Right ventricle myocardium inferior (tissue), 1 donor: ENCODE measurements around the gene THAP10. TPM values are rescaled to one million over a fixed set of nuclear protein-coding genes. Genes with fewer than 3 reads are reported as not detected.
A peak's percentile ranks its signal among the peaks of the same experiment; 100 is the strongest.
"Not testable (repeated sequence)": the region's sequence is repeated elsewhere in the genome, so short reads cannot be mapped to it uniquely, and the experiment has no call there.

Source experiments
- ATAC-seq: fragments of 200-7000 bp; cut with Tn5 transposase; one replicate; pipeline ENCODE4 v1.9.1; 2020; ENCODE audit warnings: mild to moderate bottlenecking, moderate library complexity
- DNase-seq: peaks from one replicate; pipeline ENCODE4 v3.0.0; 2021; ENCODE audit errors: missing footprints
- intact Hi-C: fragments of 100-400 bp; cut with DNase I; formaldehyde crosslinking; loops from one replicate; pipeline ENCODE4 v1.11.0; 2022
- long read RNA-seq: library from polyadenylated mRNA; unstranded; transcript quantifications from one replicate; pipeline ENCODE4 v2.0.0, GENCODE V29; 2021
- total RNA-seq: library from RNA; stranded (reverse); fragmentation: NEBNext Ultra II Directional; extraction: Animal tissue kit (Norgen Biotek cat#: 25700); gene quantifications from one replicate; pipeline ENCODE4 v1.2.1, GENCODE V29; 2021
- donor health status: DM: no; HTN: yes; CAD: no; lungs with severe emphysema.

THAP10 gene
- 3.7 TPM for total RNA-seq
- long read RNA-seq, partial matches to known transcripts, result 0 of 3 reads
- long read RNA-seq, other reads (novel, unspliced or antisense), result 0 of 3 reads

- peak; percentile 97 for ATAC-seq
- DNase-seq, result peak; percentile 93
- intact Hi-C loops, result loop anchor here (1.0 to 5.0 kb wide), 3 partner anchors 211 to 910 kb away; no protein-coding TSS in a partner anchor
These were observed at the start of gene THAP10, which contains the start of gene LRRC49 for GRCh38 chr15:70892002-70892911. THAP10 (minus strand) TSS chr15:70892433; CDS start chr15:70892272, 161 bp downstream. LRRC49 (plus strand) TSS chr15:70892826; CDS start chr15:70892895, 69 bp downstream.

DNA sequence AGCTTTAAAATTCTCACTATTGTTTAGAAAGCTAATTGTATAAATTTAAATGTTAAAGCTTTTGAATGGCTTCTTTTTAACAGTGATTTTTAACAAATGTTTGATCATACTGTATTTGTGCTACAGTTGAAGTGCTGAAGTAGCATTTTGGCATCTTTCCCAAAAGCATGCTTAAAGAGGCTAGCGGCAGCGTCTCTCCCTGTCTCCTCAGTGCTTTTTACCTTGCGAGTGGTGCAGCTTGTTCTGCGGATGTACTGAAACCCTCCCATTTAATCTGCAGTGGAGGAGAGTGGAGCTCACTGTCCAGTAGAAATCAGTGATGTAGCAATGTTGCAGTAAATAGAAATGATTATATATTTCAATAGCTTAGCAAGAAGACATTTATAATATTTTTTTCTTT, 44.1 kb upstream of the THAP10 start:
- intact Hi-C loops, result loop anchor here (5.0 kb wide), 1 partner anchor 71 kb away; no protein-coding TSS in a partner anchor
- ATAC-seq (peak; percentile 60), DNase-seq (no peak)

- ATAC-seq, result no peak
These were observed 43.4 kb upstream of the THAP10 start for GRCh38 chr15:70935631-70936030.

DNA sequence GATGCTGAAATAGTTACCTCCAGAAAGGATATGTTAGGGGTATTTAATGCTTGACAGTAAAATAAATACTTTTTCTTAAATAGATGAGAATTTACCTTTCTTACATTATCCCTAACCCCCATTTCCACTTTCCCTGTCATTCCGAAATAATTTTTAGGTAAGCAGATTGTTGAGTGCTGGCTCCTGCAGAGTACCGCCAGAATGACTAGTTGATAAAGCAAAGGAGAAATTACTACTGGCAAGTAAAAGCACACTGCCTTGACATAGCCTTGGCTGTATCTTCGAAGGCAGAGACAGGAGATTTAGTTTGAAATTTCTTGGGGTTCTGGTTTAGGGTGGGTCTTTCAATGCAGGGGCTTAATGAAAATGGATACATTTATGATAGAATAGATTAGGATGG, 41.2 kb upstream of the THAP10 start:
- DNase-seq, result no peak
- no peak for ATAC-seq
- intact Hi-C loops, result no loop called here

More at GRCh38 chr15:70935631-70936030, 43.4 kb upstream of the THAP10 start:
- no peak for DNase-seq
- intact Hi-C loops, result loop anchor here (5.0 kb wide), 1 partner anchor 72 kb away; no protein-coding TSS in a partner anchor

DNA sequence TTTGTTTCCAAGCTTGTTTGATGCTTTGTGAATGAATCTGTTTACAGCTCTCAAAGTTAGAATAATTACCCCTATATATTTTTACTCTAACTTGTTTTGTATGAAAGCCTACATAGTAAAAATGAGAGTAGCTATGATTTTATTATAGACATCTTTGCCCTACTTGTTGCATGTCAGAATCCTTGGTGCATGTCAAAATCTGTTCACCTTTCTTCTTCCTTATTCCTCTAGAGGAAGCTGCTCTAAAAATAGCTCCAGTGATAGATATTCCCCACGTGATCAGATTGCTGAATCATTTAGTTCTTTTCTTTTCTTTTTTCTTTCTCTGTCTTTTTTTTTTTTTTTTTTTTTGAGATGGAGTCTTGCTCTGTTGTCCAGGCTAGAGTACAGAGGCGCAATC, 40.2 kb upstream of the THAP10 start:
- intact Hi-C loops, result no loop called here
- ATAC-seq (no peak), DNase-seq (no peak)

DNA sequence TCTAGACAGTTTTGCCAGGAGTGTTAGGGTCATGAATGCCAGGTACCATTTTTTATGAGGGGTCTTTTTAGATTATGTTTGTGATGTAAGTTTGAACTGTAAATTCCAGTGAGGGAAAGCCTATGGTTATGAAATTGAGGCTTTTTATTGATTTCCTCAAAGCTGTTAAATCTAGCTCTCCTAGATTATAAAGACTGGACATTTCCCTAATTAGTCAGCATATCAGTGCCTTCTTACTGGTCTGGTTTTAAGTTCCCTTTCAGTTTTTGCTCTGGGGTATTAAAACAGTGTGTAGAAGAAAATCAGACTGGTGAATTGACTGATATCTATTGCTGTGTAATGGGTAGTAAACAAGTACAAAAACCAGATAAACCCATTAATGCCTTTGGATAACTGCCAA, 39.6 kb upstream of the THAP10 start:
- intact Hi-C loops, result no loop called here
- DNase-seq (no peak), ATAC-seq (no peak)

DNA sequence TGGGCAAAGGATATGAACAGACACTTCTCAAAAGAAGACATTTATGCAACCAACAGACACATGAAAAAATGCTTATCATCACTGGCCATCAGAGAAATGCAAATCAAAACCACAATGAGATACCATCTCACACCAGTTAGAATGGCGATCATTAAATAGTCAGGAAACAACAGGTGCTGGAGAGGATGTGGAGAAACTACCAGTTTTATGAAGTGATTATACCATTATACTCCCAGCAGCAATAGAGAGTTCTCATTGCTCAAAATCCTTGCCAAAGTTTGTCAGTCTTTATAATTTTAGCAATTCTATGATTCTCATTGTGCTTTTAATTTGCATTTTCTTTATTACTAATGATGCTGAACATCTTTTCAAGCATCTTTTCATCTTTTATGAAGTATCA, 34.7 kb upstream of the THAP10 start:
- ATAC-seq, intact Hi-C loops, DNase-seq: not testable (repeated sequence)

- no peak for ATAC-seq
- DNase-seq, result no peak
- intact Hi-C loops, result no loop called here
These were observed 31.3 kb upstream of the THAP10 start for GRCh38 chr15:70923311-70924080.

DNA sequence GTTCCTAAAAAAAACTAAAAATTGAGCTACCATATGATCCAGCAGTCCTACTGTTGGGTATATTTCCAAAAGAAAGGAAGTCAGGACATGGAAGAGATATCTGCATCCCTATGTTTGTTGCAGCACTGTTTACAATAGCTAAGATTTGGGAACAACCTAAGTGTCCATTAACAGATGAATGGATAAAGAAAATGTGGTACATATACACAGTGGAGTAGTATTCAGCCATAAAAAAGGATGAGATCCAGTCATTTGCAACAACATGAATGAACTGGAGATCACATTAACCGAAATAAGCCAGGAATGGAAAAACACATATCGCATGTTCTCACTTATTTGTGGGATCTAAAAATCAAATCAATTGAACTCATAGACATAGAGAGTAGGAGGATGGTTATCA, 29.9 kb upstream of the THAP10 start:
- intact Hi-C loops, result no loop called here
- no peak for DNase-seq
- no peak for ATAC-seq

GRCh38 chr15:70920981-70921696, 28.9 kb upstream of the THAP10 start:
- DNase-seq (no peak), ATAC-seq (no peak)
- intact Hi-C loops, result no loop called here

DNA sequence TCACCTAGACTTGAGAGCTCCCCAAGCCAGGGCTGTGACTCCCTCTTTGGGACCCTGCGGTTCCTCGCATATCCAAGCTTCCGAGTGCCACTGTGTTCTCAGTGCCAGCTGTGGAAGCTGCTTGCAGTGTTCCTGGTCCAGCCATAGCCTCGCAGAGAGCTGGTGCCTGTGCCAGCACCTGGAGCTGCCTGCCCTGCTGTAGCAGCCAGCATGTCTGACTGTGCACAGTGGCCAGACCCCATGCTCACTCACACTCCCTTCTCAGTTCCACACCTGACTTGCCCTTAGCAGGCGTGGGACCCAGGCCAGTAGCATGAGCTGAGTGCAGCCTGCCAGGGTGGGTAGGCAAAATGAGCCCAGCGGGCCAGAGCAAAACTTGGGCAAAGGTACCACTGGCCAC, 25.7 kb upstream of the THAP10 start:
- intact Hi-C loops, result no loop called here
- DNase-seq (no peak), ATAC-seq (no peak)

- ATAC-seq (no peak), DNase-seq (no peak)
- intact Hi-C loops, result no loop called here
These were observed 24.3 kb upstream of the THAP10 start for GRCh38 chr15:70916531-70916930.

- ATAC-seq, result no peak
- DNase-seq, result no peak
- intact Hi-C loops, result no loop called here
These were observed 20.0 kb upstream of the THAP10 start for GRCh38 chr15:70912187-70912586.

DNA sequence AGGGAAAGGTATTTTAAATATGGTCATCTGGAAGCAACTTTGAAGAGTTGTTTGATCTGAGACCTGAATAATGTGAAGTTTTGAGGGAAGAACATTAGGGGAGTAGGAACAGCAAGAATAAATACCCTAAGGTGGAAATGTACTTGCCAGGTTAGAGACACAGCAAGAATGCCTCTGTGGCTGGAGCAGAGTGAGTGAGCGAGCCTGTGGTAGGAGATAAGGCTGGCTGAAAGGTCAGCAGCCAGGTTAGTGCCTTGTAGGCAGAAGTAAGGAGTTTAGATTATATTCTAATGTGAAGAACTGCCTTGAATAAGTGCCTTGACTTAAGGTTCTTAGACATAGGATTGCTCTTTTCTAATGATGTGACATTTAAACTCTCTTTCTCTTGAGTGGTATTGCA, 18.7 kb upstream of the THAP10 start:
- no peak for ATAC-seq
- intact Hi-C loops, result no loop called here
- no peak for DNase-seq

DNA sequence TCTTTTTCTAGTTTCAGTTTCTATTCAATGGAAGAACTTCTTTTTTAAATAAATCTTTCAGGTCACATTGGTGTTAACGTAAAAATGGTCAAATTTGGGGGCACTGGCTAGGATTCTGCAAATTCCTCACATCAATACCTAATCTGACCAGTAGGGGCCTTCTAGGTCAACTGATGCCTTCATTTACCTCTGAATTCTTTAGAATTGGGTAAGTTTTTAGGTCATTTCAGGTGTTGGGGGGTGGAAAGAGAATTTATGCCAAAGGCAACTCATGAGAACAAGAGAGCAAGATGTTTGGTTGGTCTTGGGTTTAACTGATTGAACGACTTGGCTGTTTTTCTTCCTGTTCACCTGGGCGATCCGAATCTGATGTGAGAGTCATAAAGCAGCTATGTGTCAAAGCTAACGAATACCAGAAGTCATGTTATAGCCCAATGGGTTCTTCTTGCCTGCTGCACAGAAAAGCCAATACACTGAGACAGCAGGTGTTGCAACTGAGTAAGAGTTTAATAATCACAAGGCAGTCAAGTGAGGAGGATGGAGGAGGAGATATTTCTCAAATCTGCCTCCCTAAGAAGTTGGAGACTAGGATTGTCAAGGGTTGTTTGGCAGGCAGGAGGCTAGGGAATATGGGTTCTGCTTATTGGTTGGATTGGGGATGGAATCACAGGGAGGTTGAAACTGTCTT, 15.7 kb upstream of the THAP10 start:
- intact Hi-C loops, result no loop called here
- ATAC-seq, result no peak
- no peak for DNase-seq

GRCh38 chr15:70906842-70907241, 14.6 kb upstream of the THAP10 start:
- ATAC-seq (no peak), DNase-seq (no peak)
- intact Hi-C loops, result no loop called here

DNA sequence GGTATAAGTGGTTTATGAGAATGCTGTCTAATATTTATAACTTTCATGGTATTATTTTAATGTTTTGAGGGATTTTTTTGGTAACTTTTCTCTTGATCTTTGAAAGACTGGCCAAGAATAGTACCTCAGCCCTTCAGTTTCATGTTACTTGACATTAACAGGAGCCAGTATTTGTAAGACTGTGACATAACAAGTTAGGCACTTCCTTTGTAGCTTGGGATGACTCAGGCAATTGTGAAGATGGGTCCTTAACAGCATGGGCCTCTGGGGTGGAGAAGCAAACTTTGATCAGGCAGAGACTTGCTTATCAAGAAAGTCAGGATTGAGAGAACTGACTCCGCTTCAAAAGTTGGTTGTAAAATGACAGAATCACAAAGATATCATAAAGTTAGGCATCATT, 9.9 kb upstream of the THAP10 start:
- intact Hi-C loops, result no loop called here
- ATAC-seq, result no peak
- DNase-seq, result no peak

DNA sequence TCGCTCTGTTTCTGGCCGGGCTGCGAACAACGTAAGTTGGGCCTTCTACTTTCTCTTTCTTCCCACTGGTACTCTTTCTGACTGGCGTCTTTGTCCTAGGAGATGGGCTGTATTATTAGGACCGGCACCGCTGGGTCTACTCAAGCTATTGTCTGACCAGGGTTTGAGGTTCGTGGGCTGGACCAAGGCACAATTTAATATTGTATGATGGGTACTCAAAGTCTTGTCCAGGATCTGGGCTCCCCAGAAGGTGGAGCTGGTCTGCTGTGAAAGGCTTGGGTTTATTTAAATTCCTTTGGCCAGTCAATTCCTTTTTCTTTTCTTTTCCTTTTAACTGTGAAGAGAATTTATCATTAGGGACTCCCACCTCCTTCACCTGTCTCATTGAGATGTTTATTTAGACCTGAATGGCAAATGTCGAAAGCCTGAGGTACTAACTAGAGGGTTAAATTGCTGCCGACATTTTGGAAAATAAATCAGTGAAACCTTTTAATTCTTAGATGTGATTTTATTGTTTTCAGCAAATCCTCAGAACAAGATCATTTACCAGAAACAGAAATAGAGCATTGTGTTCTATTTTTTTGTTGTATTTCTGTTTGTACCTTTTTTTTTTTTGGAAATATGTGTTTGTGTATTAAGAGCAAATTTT, 803 bp upstream of the THAP10 start:
- peak; percentile 68 for ATAC-seq
- intact Hi-C loops, result loop anchor here (1.0 to 5.0 kb wide), 3 partner anchors 210 to 909 kb away; no protein-coding TSS in a partner anchor
- DNase-seq, result no peak
